Measurements from ENCODE around the gene RAD51B. TPM values are rescaled to one million over a fixed set of nuclear protein-coding genes. Genes with fewer than 3 reads are reported as not detected.

RAD51B gene
- total RNA-seq, 1 experiment from 2014 or later = 8.5 TPM

DNA sequence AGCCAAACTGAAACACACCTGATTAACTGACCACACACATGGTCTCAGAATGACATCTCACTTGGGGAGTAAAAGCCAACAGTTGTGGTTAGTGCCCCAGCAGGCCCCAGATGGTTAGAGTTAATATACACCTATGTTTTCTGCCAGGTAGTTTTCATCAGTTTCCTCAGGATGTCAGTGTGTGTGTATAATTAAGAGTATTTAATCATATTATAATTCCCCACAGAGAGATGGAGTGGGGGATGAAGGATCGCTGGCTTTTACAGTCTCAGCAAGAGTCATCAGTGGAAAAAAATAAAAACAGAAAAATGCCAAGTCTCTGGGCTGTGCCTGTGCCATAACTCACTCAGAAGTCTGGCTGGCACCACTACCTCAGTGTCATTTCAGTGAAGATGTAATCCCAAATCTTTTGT is 560.8 kb downstream of the RAD51B start:
- no peaks in the 10 kb centered on the region for H3K27me3 ChIP-seq (ENCODE audit: control insufficient read depth, insufficient read depth, low read length)
- BruUV-seq (replicated peaks) = no TSS peak
- TF ChIP-seq, protein P1, sequence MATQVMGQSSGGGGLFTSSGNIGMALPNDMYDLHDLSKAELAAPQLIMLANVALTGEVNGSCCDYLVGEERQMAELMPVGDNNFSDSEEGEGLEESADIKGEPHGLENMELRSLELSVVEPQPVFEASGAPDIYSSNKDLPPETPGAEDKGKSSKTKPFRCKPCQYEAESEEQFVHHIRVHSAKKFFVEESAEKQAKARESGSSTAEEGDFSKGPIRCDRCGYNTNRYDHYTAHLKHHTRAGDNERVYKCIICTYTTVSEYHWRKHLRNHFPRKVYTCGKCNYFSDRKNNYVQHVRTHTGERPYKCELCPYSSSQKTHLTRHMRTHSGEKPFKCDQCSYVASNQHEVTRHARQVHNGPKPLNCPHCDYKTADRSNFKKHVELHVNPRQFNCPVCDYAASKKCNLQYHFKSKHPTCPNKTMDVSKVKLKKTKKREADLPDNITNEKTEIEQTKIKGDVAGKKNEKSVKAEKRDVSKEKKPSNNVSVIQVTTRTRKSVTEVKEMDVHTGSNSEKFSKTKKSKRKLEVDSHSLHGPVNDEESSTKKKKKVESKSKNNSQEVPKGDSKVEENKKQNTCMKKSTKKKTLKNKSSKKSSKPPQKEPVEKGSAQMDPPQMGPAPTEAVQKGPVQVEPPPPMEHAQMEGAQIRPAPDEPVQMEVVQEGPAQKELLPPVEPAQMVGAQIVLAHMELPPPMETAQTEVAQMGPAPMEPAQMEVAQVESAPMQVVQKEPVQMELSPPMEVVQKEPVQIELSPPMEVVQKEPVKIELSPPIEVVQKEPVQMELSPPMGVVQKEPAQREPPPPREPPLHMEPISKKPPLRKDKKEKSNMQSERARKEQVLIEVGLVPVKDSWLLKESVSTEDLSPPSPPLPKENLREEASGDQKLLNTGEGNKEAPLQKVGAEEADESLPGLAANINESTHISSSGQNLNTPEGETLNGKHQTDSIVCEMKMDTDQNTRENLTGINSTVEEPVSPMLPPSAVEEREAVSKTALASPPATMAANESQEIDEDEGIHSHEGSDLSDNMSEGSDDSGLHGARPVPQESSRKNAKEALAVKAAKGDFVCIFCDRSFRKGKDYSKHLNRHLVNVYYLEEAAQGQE (IDR thresholded peaks at IDR 0.05; ENCODE audit: insufficient read depth in 1 of 2, low read depth in 2 of 2, low read length in 1 of 2) = no peak
- TF ChIP-seq POLR2AphosphoS5 (IDR thresholded peaks at IDR 0.05; ENCODE audit: low read depth, low read length) = no peak
- TF ChIP-seq, protein P2, sequence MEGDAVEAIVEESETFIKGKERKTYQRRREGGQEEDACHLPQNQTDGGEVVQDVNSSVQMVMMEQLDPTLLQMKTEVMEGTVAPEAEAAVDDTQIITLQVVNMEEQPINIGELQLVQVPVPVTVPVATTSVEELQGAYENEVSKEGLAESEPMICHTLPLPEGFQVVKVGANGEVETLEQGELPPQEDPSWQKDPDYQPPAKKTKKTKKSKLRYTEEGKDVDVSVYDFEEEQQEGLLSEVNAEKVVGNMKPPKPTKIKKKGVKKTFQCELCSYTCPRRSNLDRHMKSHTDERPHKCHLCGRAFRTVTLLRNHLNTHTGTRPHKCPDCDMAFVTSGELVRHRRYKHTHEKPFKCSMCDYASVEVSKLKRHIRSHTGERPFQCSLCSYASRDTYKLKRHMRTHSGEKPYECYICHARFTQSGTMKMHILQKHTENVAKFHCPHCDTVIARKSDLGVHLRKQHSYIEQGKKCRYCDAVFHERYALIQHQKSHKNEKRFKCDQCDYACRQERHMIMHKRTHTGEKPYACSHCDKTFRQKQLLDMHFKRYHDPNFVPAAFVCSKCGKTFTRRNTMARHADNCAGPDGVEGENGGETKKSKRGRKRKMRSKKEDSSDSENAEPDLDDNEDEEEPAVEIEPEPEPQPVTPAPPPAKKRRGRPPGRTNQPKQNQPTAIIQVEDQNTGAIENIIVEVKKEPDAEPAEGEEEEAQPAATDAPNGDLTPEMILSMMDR (IDR thresholded peaks at IDR 0.05) = no peak
- TF ChIP-seq TCF7L2 (IDR thresholded peaks at IDR 0.05; ENCODE audit: low read depth, low read length) = no peak
- in situ Hi-C loops (cut with HindIII; ENCODE audit: low pct_unique_long_range_greater_than_20kb, low sequenced_read_pairs) (no loop called here), intact Hi-C loops (cut with micrococcal nuclease; ENCODE audit: unreplicated experiment) (no loop called here)
- DNase-seq (ENCODE audit: low read depth, low spot score) = no peak
- no peak overlapping the region for H3K27ac ChIP-seq (ENCODE audit: low read length)
- H3K4me1 ChIP-seq (ENCODE audit: control insufficient read depth, insufficient read depth, low read length) = no peaks in the 10 kb centered on the region
- ATAC-seq = no peak
- no peaks in the 10 kb centered on the region for H3K9me3 ChIP-seq (ENCODE audit: control insufficient read depth, insufficient read depth, low read depth, low read length)
- no peaks in the 10 kb centered on the region for H3K36me3 ChIP-seq (ENCODE audit: control insufficient read depth, insufficient read depth, low read length)
- ChIA-PET CTCF (no interaction called here), POLR2A (no interaction called here)
- no peak overlapping the region for H3K4me3 ChIP-seq (ENCODE audit: low read depth in 2 of 2, low read length in 2 of 2)

DNA sequence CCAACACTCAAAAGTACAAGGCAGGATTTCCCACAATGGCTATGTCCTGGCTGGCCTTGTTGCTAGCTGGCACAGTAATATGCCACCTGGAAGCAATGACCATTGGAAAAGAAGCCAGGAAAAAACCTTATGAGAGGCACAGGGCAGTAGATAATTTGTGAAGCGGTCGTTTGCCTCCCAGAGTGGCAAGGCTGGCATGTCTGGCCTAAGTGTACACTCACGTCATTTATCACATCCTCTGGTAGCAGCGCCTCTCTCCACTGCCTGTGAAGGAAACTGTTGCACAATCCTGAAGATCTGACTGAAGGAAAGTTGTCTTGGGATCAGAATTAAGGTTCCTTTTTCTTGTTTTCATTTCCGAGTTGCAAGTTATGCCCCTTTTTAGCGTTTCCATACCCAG is 564.8 kb downstream of the RAD51B start:
- no peaks in the 10 kb centered on the region for H3K27me3 ChIP-seq (ENCODE audit: control insufficient read depth, insufficient read depth, low read length)
- POLR2A ChIA-PET = no interaction called here
- CTCF ChIA-PET = no interaction called here
- no peak for ATAC-seq
- H3K36me3 ChIP-seq (ENCODE audit: control insufficient read depth, insufficient read depth, low read length) = no peaks in the 10 kb centered on the region
- no peaks in the 10 kb centered on the region for H3K4me1 ChIP-seq (ENCODE audit: control insufficient read depth, insufficient read depth, low read length)
- H3K9me3 ChIP-seq (ENCODE audit: control insufficient read depth, insufficient read depth, low read depth, low read length) = no peaks in the 10 kb centered on the region
- in situ Hi-C loops (cut with HindIII; ENCODE audit: low pct_unique_long_range_greater_than_20kb, low sequenced_read_pairs) (no loop called here), intact Hi-C loops (cut with micrococcal nuclease; ENCODE audit: unreplicated experiment) (no loop called here)
- BruUV-seq (replicated peaks) = no TSS peak
- no peak overlapping the region for H3K4me3 ChIP-seq (ENCODE audit: low read depth in 2 of 2, low read length in 2 of 2)
- TF ChIP-seq, protein P1 (IDR thresholded peaks at IDR 0.05; ENCODE audit: insufficient read depth in 1 of 2, low read depth in 2 of 2, low read length in 1 of 2) = no peak
- TF ChIP-seq POLR2AphosphoS5 (IDR thresholded peaks at IDR 0.05; ENCODE audit: low read depth, low read length) (no peak), SIN3A (IDR thresholded peaks at IDR 0.05; ENCODE audit: borderline replicate concordance, insufficient read depth, low read depth, low read length) (no peak)
- H3K27ac ChIP-seq (ENCODE audit: low read length) = no peak overlapping the region
- DNase-seq (ENCODE audit: low read depth, low spot score) = no peak
